ENCODE data around the gene INPP5D.

INPP5D gene

GRCh38 chr2:233211548-233211895 lies 151.4 kb downstream of the INPP5D start:
- Histone ChIP-seq H3K9me3 (ENCODE audit: insufficient read depth, low read length) (no peaks in the 10 kb centered on the region), H3K4me3 (ENCODE audit: insufficient read depth, low read length, poor library complexity, severe bottlenecking) (no peak overlapping the region), H3K9me2 (replicated peaks; ENCODE audit: insufficient read depth, low read length) (no peaks in the 10 kb centered on the region), H3K4me2 (ENCODE audit: low read depth, low read length, poor library complexity, severe bottlenecking) (no peak overlapping the region), H3K36me3 (ENCODE audit: low read length) (no peaks in the 10 kb centered on the region), H3K27ac (ENCODE audit: low read depth, low read length) (no peak overlapping the region), H3K9ac (ENCODE audit: low read length) (no peak overlapping the region), H3F3A (ENCODE audit: insufficient read depth) (no peaks in the 10 kb centered on the region), H4K20me1 (ENCODE audit: low read depth, low read length) (no peaks in the 10 kb centered on the region), H3K79me2 (ENCODE audit: insufficient read depth, low read length) (no peaks in the 10 kb centered on the region), H2AFZ (ENCODE audit: low read depth, low read length, severe bottlenecking) (no peak overlapping the region), H3K27me3 (ENCODE audit: low read length) (no peaks in the 10 kb centered on the region)
- TF ChIP-seq CTCF (IDR thresholded peaks at IDR 0.05; ENCODE audit: insufficient read depth, low read length, poor library complexity, severe bottlenecking): no peak
- no peak for TF ChIP-seq EZH2phosphoT487 (conservative IDR thresholded peaks at IDR 0.05; ENCODE audit: low read length)

GRCh38 chr2:233213011-233213410 lies 152.9 kb downstream of the INPP5D start:
- Histone ChIP-seq H3K4me3 (ENCODE audit: insufficient read depth, low read length, poor library complexity, severe bottlenecking) (no peak overlapping the region), H3K4me2 (ENCODE audit: low read depth, low read length, poor library complexity, severe bottlenecking) (no peak overlapping the region), H3K36me3 (ENCODE audit: low read length) (no peaks in the 10 kb centered on the region), H3K9me3 (ENCODE audit: insufficient read depth, low read length) (no peaks in the 10 kb centered on the region), H3F3A (ENCODE audit: insufficient read depth) (no peaks in the 10 kb centered on the region), H4K20me1 (ENCODE audit: low read depth, low read length) (no peaks in the 10 kb centered on the region), H3K79me2 (ENCODE audit: insufficient read depth, low read length) (no peaks in the 10 kb centered on the region), H3K27ac (ENCODE audit: low read depth, low read length) (no peak overlapping the region), H2AFZ (ENCODE audit: low read depth, low read length, severe bottlenecking) (no peak overlapping the region), H3K9ac (ENCODE audit: low read length) (no peak overlapping the region), H3K9me2 (replicated peaks; ENCODE audit: insufficient read depth, low read length) (no peaks in the 10 kb centered on the region), H3K27me3 (ENCODE audit: low read length) (no peaks in the 10 kb centered on the region)
- TF ChIP-seq CTCF (IDR thresholded peaks at IDR 0.05; ENCODE audit: insufficient read depth, low read length, poor library complexity, severe bottlenecking) (no peak), EZH2phosphoT487 (conservative IDR thresholded peaks at IDR 0.05; ENCODE audit: low read length) (no peak)

- H3K36me3 ChIP-seq (ENCODE audit: low read length): no peaks in the 10 kb centered on the region
- no peaks in the 10 kb centered on the region for H4K20me1 ChIP-seq (ENCODE audit: low read depth, low read length)
- H3K9ac ChIP-seq (ENCODE audit: low read length): no peak overlapping the region
- H3F3A ChIP-seq (ENCODE audit: insufficient read depth): no peaks in the 10 kb centered on the region
- no peak overlapping the region for H3K27ac ChIP-seq (ENCODE audit: low read depth, low read length)
- H3K9me3 ChIP-seq (ENCODE audit: insufficient read depth, low read length): no peaks in the 10 kb centered on the region
- H2AFZ ChIP-seq (ENCODE audit: low read depth, low read length, severe bottlenecking): no peak overlapping the region
- H3K4me3 ChIP-seq (ENCODE audit: insufficient read depth, low read length, poor library complexity, severe bottlenecking): no peak overlapping the region
- no peak overlapping the region for H3K4me2 ChIP-seq (ENCODE audit: low read depth, low read length, poor library complexity, severe bottlenecking)
- H3K79me2 ChIP-seq (ENCODE audit: insufficient read depth, low read length): no peaks in the 10 kb centered on the region
- no peaks in the 10 kb centered on the region for H3K27me3 ChIP-seq (ENCODE audit: low read length)
- TF ChIP-seq CTCF (IDR thresholded peaks at IDR 0.05; ENCODE audit: insufficient read depth, low read length, poor library complexity, severe bottlenecking): no peak
- no peak for TF ChIP-seq EZH2phosphoT487 (conservative IDR thresholded peaks at IDR 0.05; ENCODE audit: low read length)
- H3K9me2 ChIP-seq (replicated peaks; ENCODE audit: insufficient read depth, low read length): no peaks in the 10 kb centered on the region
Measured at GRCh38 chr2:233213975-233214374, 153.8 kb downstream of the INPP5D start.

Measured in SU-DHL-6 (cell line).